HEK293 (cell line): ENCODE measurements around the gene ZNF860.

ENCODE experiments used
- CTCF ChIA-PET: fragments of 350-600 bp; formaldehyde crosslinking; extraction: SDS; loops from one replicate; lab custom pipeline; 2021; ENCODE audit warnings: antibody characterized with exemption; lab: Yijun Ruan, JAX
- POLR2A ChIA-PET: fragments of 300-600 bp; formaldehyde crosslinking; extraction: SDS; loops from one replicate; lab custom pipeline; 2020; ENCODE audit warnings: antibody characterized with exemption, inconsistent platforms; lab: Yijun Ruan, JAX
- H3K27ac ChIP-seq: fragments of 200-500 bp; sonication (Bioruptor generic); 2 replicates; pipeline ENCODE4 v1.5.1; 2014; ENCODE audit warnings: low read depth, low read length, control low read depth, inconsistent platforms; ENCODE audit errors: extremely low read depth
- H3K36me3 ChIP-seq, 2 experiments: fragments of 200-500 bp in 1 of 2; sonication (Bioruptor generic) in 1 of 2; 1 replicate in 1 of 2; 2 replicates in 1 of 2; pipeline ENCODE4 v1.5.1; 2014 to 2017; ENCODE audit warnings: inconsistent platforms in 2 of 2, low read length in 2 of 2; ENCODE audit not compliant: control insufficient read depth in 2 of 2, insufficient read depth in 1 of 2
- H3K4me1 ChIP-seq: fragments of 200-500 bp; sonication (Bioruptor generic); 2 replicates; pipeline ENCODE4 v1.5.1; 2014; ENCODE audit warnings: mild to moderate bottlenecking, low read length, inconsistent platforms; ENCODE audit not compliant: control insufficient read depth, insufficient read depth
- H3K4me3 ChIP-seq: 2 replicates; pipeline ENCODE4 v1.5.1; 2011; ENCODE audit warnings: low read depth, mild to moderate bottlenecking, control low read depth, low read length, moderate library complexity
- H3K9me3 ChIP-seq: fragments of 200-500 bp; sonication (Bioruptor generic); 2 replicates; pipeline ENCODE4 v1.5.1; 2014; ENCODE audit warnings: low read depth, low read length, inconsistent platforms; ENCODE audit not compliant: control insufficient read depth, insufficient read depth
- CTCF ChIP-seq: fragments of 450-650 bp; formaldehyde crosslinking; IDR thresholded peaks from 2 replicates; pipeline ENCODE4 v1.5.1; 2016; ENCODE audit warnings: missing biosample characterization, missing genetic modification characterization
- GLI2 ChIP-seq: fragments of 450-650 bp; formaldehyde crosslinking; IDR thresholded peaks from 2 replicates; pipeline ENCODE4; 2017; ENCODE audit warnings: missing biosample characterization, missing genetic modification characterization, low read depth, borderline replicate concordance
- GLIS1 ChIP-seq: fragments of 450-650 bp; formaldehyde crosslinking; IDR thresholded peaks from 2 replicates; pipeline ENCODE4 v1.5.1; 2016; ENCODE audit warnings: missing biosample characterization, missing genetic modification characterization
- KLF9 ChIP-seq: fragments of 450-650 bp; formaldehyde crosslinking; IDR thresholded peaks from 2 replicates; pipeline ENCODE4 v1.5.1; 2016; ENCODE audit warnings: missing biosample characterization, missing genetic modification characterization, low read depth
- PRDM10 ChIP-seq: fragments of 450-650 bp; formaldehyde crosslinking; IDR thresholded peaks from 2 replicates; pipeline ENCODE4 v1.5.1; 2016; ENCODE audit warnings: missing biosample characterization, missing genetic modification characterization
- ZEB2 ChIP-seq: fragments of 450-650 bp; formaldehyde crosslinking; IDR thresholded peaks from 2 replicates; pipeline ENCODE4 v1.5.1; 2016; ENCODE audit warnings: missing biosample characterization, missing genetic modification characterization
- ZIC2 ChIP-seq: fragments of 450-650 bp; formaldehyde crosslinking; IDR thresholded peaks from 2 replicates; pipeline ENCODE4 v1.5.1; 2016; ENCODE audit warnings: missing biosample characterization, missing genetic modification characterization
- ZNF138 ChIP-seq: fragments of 450-650 bp; formaldehyde crosslinking; IDR thresholded peaks from 2 replicates; pipeline ENCODE4 v1.5.1; 2016; ENCODE audit warnings: missing biosample characterization, missing genetic modification characterization, borderline replicate concordance
- ZNF146 ChIP-seq: fragments of 450-650 bp; formaldehyde crosslinking; IDR thresholded peaks from 2 replicates; pipeline ENCODE4 v1.5.1; 2016; ENCODE audit warnings: missing biosample characterization, missing genetic modification characterization
- ZNF19 ChIP-seq: fragments of 450-650 bp; formaldehyde crosslinking; IDR thresholded peaks from 2 replicates; pipeline ENCODE4; 2016; ENCODE audit warnings: missing biosample characterization, missing genetic modification characterization, low read depth
- ZNF214 ChIP-seq: fragments of 450-650 bp; formaldehyde crosslinking; IDR thresholded peaks from 2 replicates; pipeline ENCODE4 v1.5.1; 2017; ENCODE audit warnings: missing biosample characterization, mild to moderate bottlenecking, missing genetic modification characterization, borderline replicate concordance
- ZNF391 ChIP-seq: fragments of 450-650 bp; formaldehyde crosslinking; IDR thresholded peaks from 2 replicates; pipeline ENCODE4 v1.5.1; 2016; ENCODE audit warnings: low read depth, missing biosample characterization, missing genetic modification characterization, borderline replicate concordance
- ZNF404 ChIP-seq: fragments of 450-650 bp; formaldehyde crosslinking; IDR thresholded peaks from 2 replicates; pipeline ENCODE4 v1.5.1; 2017; ENCODE audit warnings: missing biosample characterization, missing genetic modification characterization
- ZNF426 ChIP-seq: fragments of 450-650 bp; formaldehyde crosslinking; IDR thresholded peaks from 2 replicates; pipeline ENCODE4 v1.5.1; 2017; ENCODE audit warnings: missing biosample characterization, missing genetic modification characterization, mild to moderate bottlenecking, inconsistent platforms, moderate library complexity
- ZNF521 ChIP-seq: fragments of 450-650 bp; formaldehyde crosslinking; IDR thresholded peaks from 2 replicates; pipeline ENCODE4 v1.5.1; 2017; ENCODE audit warnings: missing biosample characterization, mild to moderate bottlenecking, missing genetic modification characterization
- ZNF544 ChIP-seq: fragments of 450-650 bp; formaldehyde crosslinking; IDR thresholded peaks from 2 replicates; pipeline ENCODE4 v1.5.0; 2017; ENCODE audit warnings: missing biosample characterization, missing genetic modification characterization
- ZNF548 ChIP-seq: fragments of 450-650 bp; formaldehyde crosslinking; IDR thresholded peaks from 2 replicates; pipeline ENCODE4 v1.5.1; 2016; ENCODE audit warnings: missing biosample characterization, missing genetic modification characterization
- ZNF558 ChIP-seq: fragments of 450-650 bp; formaldehyde crosslinking; IDR thresholded peaks from 2 replicates; pipeline ENCODE4 v1.5.1; 2016; ENCODE audit warnings: missing biosample characterization, missing genetic modification characterization
- ZNF621 ChIP-seq: fragments of 450-650 bp; formaldehyde crosslinking; IDR thresholded peaks from 2 replicates; pipeline ENCODE4 v1.5.1; 2017; ENCODE audit warnings: missing biosample characterization, missing genetic modification characterization
- ZNF747 ChIP-seq: fragments of 450-650 bp; formaldehyde crosslinking; IDR thresholded peaks from 2 replicates; pipeline ENCODE4 v1.5.1; 2016; ENCODE audit warnings: missing biosample characterization, missing genetic modification characterization
- ZSCAN16 ChIP-seq: fragments of 450-650 bp; formaldehyde crosslinking; IDR thresholded peaks from 2 replicates; pipeline ENCODE4 v1.5.1; 2016; ENCODE audit warnings: missing biosample characterization, missing genetic modification characterization
- TF ChIP-seq, protein P1 (sequence below): fragments of 450-650 bp; formaldehyde crosslinking; IDR thresholded peaks from 2 replicates; pipeline ENCODE4 v1.5.1; 2016; ENCODE audit warnings: missing biosample characterization, missing genetic modification characterization, borderline replicate concordance

Gene ZNF860

DNA sequence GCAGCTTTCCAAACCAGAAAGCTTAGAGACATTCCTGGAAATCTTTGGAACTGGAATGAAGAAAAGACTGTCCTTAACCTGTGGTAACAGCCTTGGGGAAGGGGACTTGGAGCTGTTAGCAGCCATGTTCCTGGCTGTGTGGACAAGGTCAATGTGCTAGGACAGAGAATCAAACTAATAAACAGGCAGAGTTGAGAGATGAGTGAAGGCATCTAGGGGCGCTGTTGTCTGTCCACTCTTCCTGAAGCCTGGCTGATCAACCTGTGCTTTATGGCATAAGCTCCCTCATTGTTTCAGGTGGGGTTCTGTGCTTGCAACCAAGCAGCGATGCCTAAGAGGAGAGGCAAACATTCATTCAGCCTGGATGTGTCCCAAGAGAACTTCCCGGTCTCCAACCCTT lies 19.3 kb downstream of the ZNF860 start:
- POLR2A ChIA-PET = no interaction called here

GRCh38 chr3:32002561-32003368 lies 21.2 kb downstream of the ZNF860 start:
- CTCF ChIA-PET = interaction anchor here (1.3 kb wide), 1 partner anchor 17 kb away, joined by 4 read pairs; no protein-coding TSS in a partner anchor
- H3K36me3 ChIP-seq = no peaks in the 10 kb centered on the region
- H3K9me3 ChIP-seq = no peaks in the 10 kb centered on the region
- H3K4me1 ChIP-seq = no peaks in the 10 kb centered on the region
- TF ChIP-seq ZIC2 (tag by site-specific recombination) = 0 out of 2 replicates have a peak, but pooled peaks have one; percentile 36
- peak; percentile 64 for TF ChIP-seq GLIS1
- TF ChIP-seq ZNF544 (tag by site-specific recombination) = no peak
- TF ChIP-seq, all 188 proteins: peak for 2
- POLR2A ChIA-PET = no interaction called here
- H3K27ac ChIP-seq = no peak overlapping the region
- H3K4me3 ChIP-seq = no peak overlapping the region

More for the DNA sequence above, 19.3 kb downstream of the ZNF860 start:
- TF ChIP-seq ZNF214 (tag by site-specific recombination) = no peak
- TF ChIP-seq ZNF391 (tag by site-specific recombination) = no peak
- no peak for TF ChIP-seq ZNF146 (tag by site-specific recombination)
- TF ChIP-seq ZSCAN16 (tag by site-specific recombination) = no peak
- no peak for TF ChIP-seq ZNF404 (tag by site-specific recombination)
- Histone ChIP-seq H3K4me3 (no peak overlapping the region), H3K9me3 (no peaks in the 10 kb centered on the region), H3K36me3 (no peaks in the 10 kb centered on the region), H3K27ac (no peak overlapping the region), H3K4me1 (no peaks in the 10 kb centered on the region)
- CTCF ChIA-PET = interaction anchor here (0.6 to 1.2 kb wide), 5 partner anchors 9 to 169 kb away, joined by 3 to 8 read pairs (median 3); no protein-coding TSS in a partner anchor

- H3K9me3 ChIP-seq = no peaks in the 10 kb centered on the region
- H3K27ac ChIP-seq = no peak overlapping the region
- no peak for TF ChIP-seq GLI2
- no peak for TF ChIP-seq ZNF747
- no peak for TF ChIP-seq ZNF138 (tag by site-specific recombination)
- no peak for TF ChIP-seq PRDM10 (tag by site-specific recombination)
- TF ChIP-seq CTCF (tag by site-specific recombination) = no peak
- no peak for TF ChIP-seq ZNF521 (tag by site-specific recombination)
- no peak for TF ChIP-seq ZNF426 (tag by site-specific recombination)
- TF ChIP-seq KLF9 (tag by site-specific recombination) = no peak
- TF ChIP-seq ZNF548 (tag by site-specific recombination) = no peak
- TF ChIP-seq ZNF621 (tag by site-specific recombination) = no peak
- no peak for TF ChIP-seq ZEB2 (tag by site-specific recombination)
- no peak for TF ChIP-seq ZNF19
- TF ChIP-seq, protein P1, sequence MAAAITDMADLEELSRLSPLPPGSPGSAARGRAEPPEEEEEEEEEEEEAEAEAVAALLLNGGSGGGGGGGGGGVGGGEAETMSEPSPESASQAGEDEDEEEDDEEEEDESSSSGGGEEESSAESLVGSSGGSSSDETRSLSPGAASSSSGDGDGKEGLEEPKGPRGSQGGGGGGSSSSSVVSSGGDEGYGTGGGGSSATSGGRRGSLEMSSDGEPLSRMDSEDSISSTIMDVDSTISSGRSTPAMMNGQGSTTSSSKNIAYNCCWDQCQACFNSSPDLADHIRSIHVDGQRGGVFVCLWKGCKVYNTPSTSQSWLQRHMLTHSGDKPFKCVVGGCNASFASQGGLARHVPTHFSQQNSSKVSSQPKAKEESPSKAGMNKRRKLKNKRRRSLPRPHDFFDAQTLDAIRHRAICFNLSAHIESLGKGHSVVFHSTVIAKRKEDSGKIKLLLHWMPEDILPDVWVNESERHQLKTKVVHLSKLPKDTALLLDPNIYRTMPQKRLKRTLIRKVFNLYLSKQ (tag by site-specific recombination) = no peak
- no peak for TF ChIP-seq ZNF558
- no peaks in the 10 kb centered on the region for H3K4me1 ChIP-seq
- H3K4me3 ChIP-seq = no peak overlapping the region
- H3K36me3 ChIP-seq = no peaks in the 10 kb centered on the region
- CTCF ChIA-PET = no interaction called here
- POLR2A ChIA-PET = no interaction called here
These were observed 21.8 kb downstream of the ZNF860 start for GRCh38 chr3:32003380-32003779.
